Smooth muscle cell (in vitro differentiated cells): ENCODE results near the gene NUDT1. TPM values are rescaled to one million over a fixed set of nuclear protein-coding genes. Genes with fewer than 3 reads are reported as not detected.

Experiments
- DNase-seq: peaks from one replicate; lab custom pipeline; 2025; ENCODE audit not compliant: unreplicated experiment; lab: John Stamatoyannopoulos, UW
- H2AFZ ChIP-seq: fragments of 200-600 bp; sonication (generic); 2 replicates; pipeline ENCODE4 v1.6.0; 2016; ENCODE audit warnings: antibody characterized with exemption, low read depth, mild to moderate bottlenecking
- H3F3A ChIP-seq: fragments of 200-600 bp; sonication (generic); 2 replicates; pipeline ENCODE4 v1.6.0; 2017; ENCODE audit warnings: antibody characterized with exemption, low read depth
- H3K27ac ChIP-seq: fragments of 200-600 bp; sonication (generic); 2 replicates; pipeline ENCODE4 v1.5.1; 2016; ENCODE audit warnings: low read depth, mild to moderate bottlenecking
- H3K27me3 ChIP-seq: fragments of 200-600 bp; sonication (generic); 2 replicates; pipeline ENCODE4 v1.6.1; 2016; ENCODE audit warnings: low read depth, mild to moderate bottlenecking
- H3K36me3 ChIP-seq: fragments of 200-600 bp; sonication (generic); 2 replicates; pipeline ENCODE4 v1.5.1; 2016; ENCODE audit warnings: low read depth
- H3K4me1 ChIP-seq: fragments of 200-600 bp; sonication (generic); 2 replicates; pipeline ENCODE4 v1.5.1; 2016; ENCODE audit warnings: low read depth
- H3K4me2 ChIP-seq: fragments of 200-600 bp; sonication (generic); 2 replicates; pipeline ENCODE4 v1.6.0; 2016; ENCODE audit warnings: mild to moderate bottlenecking
- H3K4me3 ChIP-seq: fragments of 200-600 bp; sonication (generic); 2 replicates; pipeline ENCODE4 v1.5.1; 2016; ENCODE audit warnings: mild to moderate bottlenecking
- H3K79me2 ChIP-seq: fragments of 200-600 bp; sonication (generic); 2 replicates; pipeline ENCODE4 v1.6.0; 2016; ENCODE audit warnings: low read depth, mild to moderate bottlenecking
- H3K9ac ChIP-seq: fragments of 200-600 bp; sonication (generic); 2 replicates; pipeline ENCODE4 v1.6.0; 2016; ENCODE audit warnings: low read depth
- H3K9me3 ChIP-seq: fragments of 200-600 bp; sonication (generic); replicated peaks from 2 replicates; pipeline ENCODE4 v1.5.1; 2016; ENCODE audit warnings: low read depth
- H4K20me1 ChIP-seq: fragments of 200-600 bp; sonication (generic); 2 replicates; pipeline ENCODE4 v1.6.0; 2016; ENCODE audit warnings: low read depth
- WGBS: methylation state at CpG from one replicate; pipeline ENCODE4 v1.1.7; 2016; ENCODE audit warnings: low lambda C conversion rate; 5-methylcytosine and 5-hydroxymethylcytosine counted together
- polyA plus RNA-seq: library from polyadenylated mRNA; unstranded; fragments of >200 nt; fragmentation: Nextera tagmentation; extraction: Ambion mirVana; gene quantifications from 2 replicates; pipeline ENCODE4 v1.2.1, GENCODE V29; 2016
- total RNA-seq: library from RNA; depleted of rRNA; stranded (reverse); fragments of >200 nt; gene quantifications from 2 replicates; pipeline ENCODE4 v1.2.3, GENCODE V29; 2014
- TF ChIP-seq, protein P1 (sequence below): fragments of 200-600 bp; sonication (generic); IDR thresholded peaks from 2 replicates; pipeline ENCODE4 v1.5.1; 2017; ENCODE audit warnings: borderline replicate concordance, mild to moderate bottlenecking, antibody characterized with exemption; ENCODE audit not compliant: insufficient read depth, poor library complexity, severe bottlenecking

The NUDT1 gene
- total and polyA plus RNA-seq, 2 experiments from 2014 or later = 20.7 to 46.0 TPM

DNA sequence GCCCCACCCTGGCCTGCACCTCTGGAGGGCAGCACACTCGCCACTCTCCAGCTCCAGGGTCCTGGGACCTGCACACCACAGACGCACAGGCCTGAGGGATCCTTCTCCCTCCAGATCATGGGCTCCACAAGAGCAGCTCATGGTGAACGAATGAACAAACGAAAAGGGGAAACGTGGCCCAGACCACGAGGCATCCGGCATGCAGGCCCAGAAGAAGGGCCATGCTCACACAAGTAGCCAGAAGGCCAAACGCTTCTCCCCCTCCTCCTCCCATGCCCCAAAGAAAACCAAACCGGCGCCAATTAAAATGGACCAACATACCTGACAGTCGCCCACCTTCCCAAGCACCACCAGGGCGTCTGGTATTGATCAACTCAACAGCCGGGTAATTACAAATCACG lies 39.7 kb upstream of the NUDT1 start:
- 95% methylated on average over 14 of the region's 14 CpGs for WGBS
- TF ChIP-seq, protein P1, sequence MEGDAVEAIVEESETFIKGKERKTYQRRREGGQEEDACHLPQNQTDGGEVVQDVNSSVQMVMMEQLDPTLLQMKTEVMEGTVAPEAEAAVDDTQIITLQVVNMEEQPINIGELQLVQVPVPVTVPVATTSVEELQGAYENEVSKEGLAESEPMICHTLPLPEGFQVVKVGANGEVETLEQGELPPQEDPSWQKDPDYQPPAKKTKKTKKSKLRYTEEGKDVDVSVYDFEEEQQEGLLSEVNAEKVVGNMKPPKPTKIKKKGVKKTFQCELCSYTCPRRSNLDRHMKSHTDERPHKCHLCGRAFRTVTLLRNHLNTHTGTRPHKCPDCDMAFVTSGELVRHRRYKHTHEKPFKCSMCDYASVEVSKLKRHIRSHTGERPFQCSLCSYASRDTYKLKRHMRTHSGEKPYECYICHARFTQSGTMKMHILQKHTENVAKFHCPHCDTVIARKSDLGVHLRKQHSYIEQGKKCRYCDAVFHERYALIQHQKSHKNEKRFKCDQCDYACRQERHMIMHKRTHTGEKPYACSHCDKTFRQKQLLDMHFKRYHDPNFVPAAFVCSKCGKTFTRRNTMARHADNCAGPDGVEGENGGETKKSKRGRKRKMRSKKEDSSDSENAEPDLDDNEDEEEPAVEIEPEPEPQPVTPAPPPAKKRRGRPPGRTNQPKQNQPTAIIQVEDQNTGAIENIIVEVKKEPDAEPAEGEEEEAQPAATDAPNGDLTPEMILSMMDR = no peak

DNA sequence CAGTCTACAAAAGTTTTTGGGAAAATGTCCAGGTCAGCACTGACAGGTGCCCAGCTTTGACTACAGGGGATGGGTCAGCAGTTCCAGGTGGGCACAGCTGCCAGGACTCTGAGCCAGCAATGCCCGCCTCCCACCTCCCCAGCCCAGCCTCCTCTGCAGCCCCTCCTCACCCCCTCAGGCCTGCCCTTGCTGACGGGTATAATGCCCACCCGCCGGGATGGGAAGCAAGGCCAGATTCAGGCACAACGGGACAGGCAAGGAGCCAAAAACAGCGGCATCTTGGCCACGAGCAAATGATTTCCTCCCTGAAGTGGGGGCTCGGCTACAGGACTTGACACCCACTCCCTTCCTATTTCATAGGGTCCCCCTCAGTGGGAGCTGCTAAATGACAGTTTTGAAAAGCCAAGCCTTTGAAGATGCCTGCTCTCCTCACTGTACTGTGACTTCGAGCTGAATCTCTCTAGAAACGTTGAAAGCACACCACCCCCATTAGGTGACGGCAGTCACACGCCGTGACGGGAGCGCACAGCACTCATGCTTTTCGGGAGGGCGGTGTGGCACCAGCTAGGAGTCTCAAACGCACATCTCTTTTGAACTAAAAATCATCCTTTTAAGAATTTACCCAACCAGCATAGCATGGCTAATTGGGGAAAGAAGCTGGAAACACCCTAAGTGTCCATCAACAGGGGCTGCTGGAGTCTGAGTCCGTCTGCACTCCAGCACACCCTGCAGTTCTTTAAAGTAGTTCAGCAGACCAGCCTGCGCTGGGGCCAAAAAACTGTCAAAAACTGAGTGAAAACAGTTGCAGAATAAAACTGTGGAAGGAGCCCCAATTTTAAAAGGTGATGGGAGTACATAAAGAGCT lies 38.9 kb upstream of the NUDT1 start:
- TF ChIP-seq, protein P1 = no peak
- Histone ChIP-seq H3F3A (no peaks in the 10 kb centered on the region), H3K27ac (no peak overlapping the region), H3K79me2 (no peaks in the 10 kb centered on the region), H3K4me1 (no peaks in the 10 kb centered on the region), H3K9me3 (no peaks in the 10 kb centered on the region), H3K4me3 (no peak overlapping the region), H3K27me3 (no peaks in the 10 kb centered on the region), H2AFZ (no peak overlapping the region), H4K20me1 (peaks cover 7% of the 10 kb centered on the region), H3K36me3 (no peaks in the 10 kb centered on the region), H3K9ac (no peak overlapping the region), H3K4me2 (no peak overlapping the region)
- DNase-seq = no peak
- WGBS = 94% methylated on average over 17 of the region's 20 CpGs

More for the DNA sequence above, 39.7 kb upstream of the NUDT1 start:
- Histone ChIP-seq H2AFZ (no peak overlapping the region), H3K36me3 (no peaks in the 10 kb centered on the region), H3K4me2 (no peak overlapping the region), H3F3A (no peaks in the 10 kb centered on the region), H3K27ac (no peak overlapping the region), H3K27me3 (no peaks in the 10 kb centered on the region), H3K4me3 (no peak overlapping the region), H4K20me1 (peaks cover 7% of the 10 kb centered on the region), H3K79me2 (no peaks in the 10 kb centered on the region), H3K9ac (no peak overlapping the region), H3K9me3 (no peaks in the 10 kb centered on the region), H3K4me1 (no peaks in the 10 kb centered on the region)
- DNase-seq = no peak

DNA sequence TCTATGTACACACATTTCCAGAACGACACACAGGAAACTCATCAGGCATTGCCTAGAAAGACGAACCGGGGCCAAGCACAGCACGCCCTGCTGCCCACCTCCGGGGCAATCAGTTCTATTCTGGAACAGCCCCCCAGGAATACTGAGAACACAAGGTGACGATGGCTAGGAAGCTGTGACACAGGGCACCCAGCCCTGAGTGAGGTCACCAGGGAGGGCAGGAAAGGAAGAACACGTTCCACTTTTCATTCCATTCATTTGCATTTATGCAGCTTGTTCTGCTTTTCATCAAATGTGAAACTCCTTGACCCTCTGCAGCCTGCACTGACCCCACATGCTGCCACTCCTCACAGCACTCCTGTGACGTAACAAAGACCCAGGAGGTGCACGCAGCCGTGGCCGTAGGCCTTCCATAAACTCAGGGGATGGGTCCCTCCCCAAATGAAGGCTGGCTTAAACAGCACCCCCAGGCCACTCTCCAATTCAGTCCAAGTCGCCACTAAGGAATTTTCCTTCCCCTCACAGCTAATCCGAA lies 38.2 kb upstream of the NUDT1 start:
- Histone ChIP-seq H3K27ac (no peak overlapping the region), H3K9me3 (no peaks in the 10 kb centered on the region), H3K4me1 (no peaks in the 10 kb centered on the region), H3K4me2 (no peak overlapping the region), H3K79me2 (no peaks in the 10 kb centered on the region), H3K4me3 (no peak overlapping the region), H4K20me1 (peaks cover 13% of the 10 kb centered on the region), H3K9ac (no peak overlapping the region), H3K27me3 (no peaks in the 10 kb centered on the region), H3K36me3 (no peaks in the 10 kb centered on the region), H3F3A (no peaks in the 10 kb centered on the region), H2AFZ (no peak overlapping the region)
- TF ChIP-seq, protein P1 = no peak
- WGBS = 67% methylated on average over 13 of the region's 13 CpGs
- no peak for DNase-seq

DNA sequence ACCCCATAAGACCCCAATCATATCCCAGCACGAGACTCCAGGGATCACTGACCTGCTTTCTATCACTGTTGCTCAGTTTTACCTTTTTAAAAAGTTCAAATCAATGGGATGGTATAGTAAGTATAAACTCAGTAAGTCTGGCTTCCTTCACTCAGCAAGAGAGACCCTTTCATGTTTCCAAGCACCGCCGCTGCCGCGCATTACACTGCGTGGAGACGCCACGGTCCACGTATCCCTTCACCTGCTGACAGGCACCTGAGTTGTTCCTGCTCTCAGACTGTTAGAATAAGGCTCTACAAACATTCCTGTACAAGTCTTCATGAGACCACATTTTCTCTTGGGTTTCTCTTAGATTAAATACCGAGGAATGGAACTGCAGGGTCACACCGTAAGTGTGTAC lies 37.6 kb upstream of the NUDT1 start:
- no peaks in the 10 kb centered on the region for H3K27me3 ChIP-seq
- no peak overlapping the region for H3K4me3 ChIP-seq
- no peak overlapping the region for H3K27ac ChIP-seq
- TF ChIP-seq, protein P1 = no peak
- H3K9ac ChIP-seq = no peak overlapping the region
- H3K9me3 ChIP-seq = no peaks in the 10 kb centered on the region
- H3F3A ChIP-seq = no peaks in the 10 kb centered on the region
- no peak overlapping the region for H2AFZ ChIP-seq
- peaks cover 18% of the 10 kb centered on the region for H4K20me1 ChIP-seq
- 95% methylated on average over 11 of the region's 11 CpGs for WGBS
- DNase-seq = no peak
- H3K4me2 ChIP-seq = no peak overlapping the region
- no peaks in the 10 kb centered on the region for H3K79me2 ChIP-seq
- no peaks in the 10 kb centered on the region for H3K36me3 ChIP-seq
- H3K4me1 ChIP-seq = no peaks in the 10 kb centered on the region
